Measurements from ENCODE around the gene RPTOR.

Gene RPTOR

GRCh38 chr17:80693511-80693910 is 148.9 kb downstream of the RPTOR start:
- H3K4me3 ChIP-seq (ENCODE audit: control insufficient read depth, low read depth, low read length) = no peak overlapping the region
- no peak for TF ChIP-seq CTCF (IDR thresholded peaks at IDR 0.05; ENCODE audit: control insufficient read depth, insufficient read depth, low read depth, low read length, missing control alignments)
- no peak for DNase-seq (ENCODE audit: low read depth)

- H3K4me3 ChIP-seq (ENCODE audit: control insufficient read depth, low read depth, low read length) = no peak overlapping the region
- TF ChIP-seq CTCF (IDR thresholded peaks at IDR 0.05; ENCODE audit: control insufficient read depth, insufficient read depth, low read depth, low read length, missing control alignments) = no peak
- DNase-seq (ENCODE audit: low read depth) = no peak
Measured at GRCh38 chr17:80694085-80694991, 149.7 kb downstream of the RPTOR start.

GRCh38 chr17:80694992-80695912 is 150.6 kb downstream of the RPTOR start:
- TF ChIP-seq CTCF (IDR thresholded peaks at IDR 0.05; ENCODE audit: control insufficient read depth, insufficient read depth, low read depth, low read length, missing control alignments) = no peak
- no peak overlapping the region for H3K4me3 ChIP-seq (ENCODE audit: control insufficient read depth, low read depth, low read length)
- no peak for DNase-seq (ENCODE audit: low read depth)

- no peak for DNase-seq (ENCODE audit: low read depth)
- no peak for TF ChIP-seq CTCF (IDR thresholded peaks at IDR 0.05; ENCODE audit: control insufficient read depth, insufficient read depth, low read depth, low read length, missing control alignments)
Measured at GRCh38 chr17:80695979-80696378, 151.3 kb downstream of the RPTOR start.

GRCh38 chr17:80696456-80696855 is 151.8 kb downstream of the RPTOR start:
- TF ChIP-seq CTCF (IDR thresholded peaks at IDR 0.05; ENCODE audit: control insufficient read depth, insufficient read depth, low read depth, low read length, missing control alignments) = no peak
- H3K4me3 ChIP-seq (ENCODE audit: control insufficient read depth, low read depth, low read length) = no peak overlapping the region
- DNase-seq (ENCODE audit: low read depth) = no peak

More at GRCh38 chr17:80695979-80696378, 151.3 kb downstream of the RPTOR start:
- H3K4me3 ChIP-seq (ENCODE audit: control insufficient read depth, low read depth, low read length) = no peak overlapping the region

GRCh38 chr17:80696964-80697363 is 152.3 kb downstream of the RPTOR start:
- no peak overlapping the region for H3K4me3 ChIP-seq (ENCODE audit: control insufficient read depth, low read depth, low read length)
- TF ChIP-seq CTCF (IDR thresholded peaks at IDR 0.05; ENCODE audit: control insufficient read depth, insufficient read depth, low read depth, low read length, missing control alignments) = no peak
- DNase-seq (ENCODE audit: low read depth) = no peak
